ENCODE results near the gene SYNPO2. TPM values are rescaled to one million over a fixed set of nuclear protein-coding genes. Genes with fewer than 3 reads are reported as not detected.
A peak's percentile ranks its signal among the peaks of the same experiment; 100 is the strongest.
"Not testable (repeated sequence)": the region's sequence is repeated elsewhere in the genome, so short reads cannot be mapped to it uniquely, and the experiment has no call there.

The SYNPO2 gene
- total RNA-seq, 1 experiment from 2014 or later, result 0.38 TPM

GRCh38 chr4:119041951-119042560 lies 153.4 kb downstream of the SYNPO2 start:
- Histone ChIP-seq H3K4me3 (ENCODE audit: insufficient read depth, low read depth, low read length) (no peak overlapping the region), H3K36me3 (replicated peaks; ENCODE audit: control insufficient read depth, insufficient read depth, low read length) (no peaks in the 10 kb centered on the region), H3K27me3 (ENCODE audit: control insufficient read depth, insufficient read depth, low read length) (no peaks in the 10 kb centered on the region)
- peak; percentile 65 for DNase-seq

DNA sequence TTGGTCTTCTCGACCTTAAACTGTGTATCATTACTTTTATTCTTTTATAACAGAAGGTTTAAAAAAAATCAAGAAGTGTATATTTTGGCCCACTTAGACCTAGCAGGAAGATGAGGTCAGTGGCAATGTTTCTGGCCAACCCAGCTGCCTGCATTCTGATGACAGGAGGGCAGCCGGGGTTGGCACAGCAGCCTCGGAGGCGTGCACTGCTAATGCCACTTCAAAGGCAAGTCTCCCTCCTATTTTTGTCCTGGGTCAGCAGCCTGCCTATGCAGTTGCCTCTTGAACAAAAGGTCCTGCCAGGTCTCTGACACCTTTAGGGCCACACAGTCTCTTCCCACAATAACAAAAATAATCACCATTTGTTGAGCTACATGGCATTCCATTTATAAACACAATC lies 157.6 kb downstream of the SYNPO2 start:
- Histone ChIP-seq H3K27me3 (ENCODE audit: control insufficient read depth, insufficient read depth, low read length) (no peaks in the 10 kb centered on the region), H3K4me3 (ENCODE audit: insufficient read depth, low read depth, low read length) (no peak overlapping the region), H3K36me3 (replicated peaks; ENCODE audit: control insufficient read depth, insufficient read depth, low read length) (no peaks in the 10 kb centered on the region)
- DNase-seq, result no peak

GRCh38 chr4:119047059-119047458 lies 158.4 kb downstream of the SYNPO2 start:
- not testable (repeated sequence) for H3K36me3 ChIP-seq (replicated peaks; ENCODE audit: control insufficient read depth, insufficient read depth, low read length); H3K27me3 ChIP-seq (ENCODE audit: control insufficient read depth, insufficient read depth, low read length); DNase-seq; H3K4me3 ChIP-seq (ENCODE audit: insufficient read depth, low read depth, low read length)

DNA sequence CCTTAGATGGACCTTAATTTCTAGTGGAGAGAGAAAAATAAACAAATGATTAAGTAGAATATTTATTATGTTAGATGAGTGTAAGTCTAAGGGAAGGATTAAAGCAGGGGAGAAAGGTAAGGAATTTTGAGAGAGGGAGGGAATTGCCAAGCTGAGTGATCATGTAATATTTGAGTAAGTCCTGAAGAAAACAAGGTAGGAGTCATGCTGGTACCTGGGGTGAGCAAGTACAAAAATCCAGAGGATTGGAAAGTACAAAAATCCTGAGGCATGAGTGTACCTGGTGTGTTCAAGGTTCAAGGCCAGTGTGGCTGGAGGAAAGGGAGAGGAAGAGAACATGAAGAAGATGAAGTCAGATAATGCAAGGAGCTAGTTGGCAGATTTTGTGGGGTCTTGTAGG lies 159.8 kb downstream of the SYNPO2 start:
- no peak overlapping the region for H3K4me3 ChIP-seq (ENCODE audit: insufficient read depth, low read depth, low read length)
- H3K36me3 ChIP-seq (replicated peaks; ENCODE audit: control insufficient read depth, insufficient read depth, low read length), result no peaks in the 10 kb centered on the region
- H3K27me3 ChIP-seq (ENCODE audit: control insufficient read depth, insufficient read depth, low read length), result no peaks in the 10 kb centered on the region
- DNase-seq, result no peak

GRCh38 chr4:119049342-119049741 lies 160.7 kb downstream of the SYNPO2 start:
- no peak for DNase-seq
- Histone ChIP-seq H3K27me3 (ENCODE audit: control insufficient read depth, insufficient read depth, low read length) (no peaks in the 10 kb centered on the region), H3K4me3 (ENCODE audit: insufficient read depth, low read depth, low read length) (no peak overlapping the region)

DNA sequence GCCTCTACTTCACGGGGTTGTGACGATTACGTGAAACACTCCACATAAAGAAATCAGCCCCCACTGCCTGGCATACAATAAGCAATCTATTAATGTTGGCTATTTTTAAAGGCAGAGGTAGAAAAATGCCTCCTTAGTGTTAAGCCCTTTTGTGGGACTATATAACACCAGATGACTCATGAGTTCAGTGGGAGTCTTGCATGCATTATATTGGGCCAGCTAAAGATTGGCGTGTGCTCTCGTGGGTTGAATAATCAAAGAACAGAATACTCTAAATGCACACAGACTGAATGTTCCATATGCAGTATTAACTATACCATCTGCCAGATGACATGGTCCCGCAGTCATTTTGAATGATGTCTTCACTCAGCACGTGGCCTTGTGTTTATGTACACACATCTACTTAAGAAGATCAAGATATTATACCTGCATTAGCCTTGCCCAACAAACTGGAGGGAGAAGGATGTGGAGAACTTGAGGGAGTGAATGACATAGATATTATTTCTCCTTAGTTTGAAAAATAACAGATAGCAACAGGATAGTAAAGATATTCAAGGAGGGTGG lies 162.0 kb downstream of the SYNPO2 start:
- Histone ChIP-seq H3K27me3 (ENCODE audit: control insufficient read depth, insufficient read depth, low read length) (no peaks in the 10 kb centered on the region), H3K36me3 (replicated peaks; ENCODE audit: control insufficient read depth, insufficient read depth, low read length) (no peaks in the 10 kb centered on the region), H3K4me3 (ENCODE audit: insufficient read depth, low read depth, low read length) (no peak overlapping the region)
- no peak for DNase-seq

More at GRCh38 chr4:119049342-119049741, 160.7 kb downstream of the SYNPO2 start:
- no peaks in the 10 kb centered on the region for H3K36me3 ChIP-seq (replicated peaks; ENCODE audit: control insufficient read depth, insufficient read depth, low read length)

DNA sequence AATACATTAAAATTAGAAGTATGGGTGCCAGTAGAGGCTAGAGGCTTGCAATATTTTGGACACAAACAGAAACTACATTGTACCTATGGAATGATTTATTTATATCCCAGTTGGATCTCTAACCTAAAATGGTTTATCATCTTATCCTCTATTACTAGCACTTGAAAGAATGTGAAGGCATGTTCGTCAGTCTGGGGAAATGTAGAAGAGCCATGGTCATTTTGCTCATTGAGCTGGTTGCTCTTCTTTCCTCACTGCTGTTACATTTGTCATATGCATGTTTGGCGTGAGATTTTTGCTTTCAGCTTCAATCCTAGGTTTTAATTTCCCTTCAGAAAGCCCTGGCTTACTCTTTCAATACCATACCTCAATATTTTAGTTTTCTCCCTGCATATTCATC lies 164.6 kb downstream of the SYNPO2 start:
- Histone ChIP-seq H3K4me3 (ENCODE audit: insufficient read depth, low read depth, low read length) (no peak overlapping the region), H3K27me3 (ENCODE audit: control insufficient read depth, insufficient read depth, low read length) (no peaks in the 10 kb centered on the region), H3K36me3 (replicated peaks; ENCODE audit: control insufficient read depth, insufficient read depth, low read length) (no peaks in the 10 kb centered on the region)
- no peak for DNase-seq

DNA sequence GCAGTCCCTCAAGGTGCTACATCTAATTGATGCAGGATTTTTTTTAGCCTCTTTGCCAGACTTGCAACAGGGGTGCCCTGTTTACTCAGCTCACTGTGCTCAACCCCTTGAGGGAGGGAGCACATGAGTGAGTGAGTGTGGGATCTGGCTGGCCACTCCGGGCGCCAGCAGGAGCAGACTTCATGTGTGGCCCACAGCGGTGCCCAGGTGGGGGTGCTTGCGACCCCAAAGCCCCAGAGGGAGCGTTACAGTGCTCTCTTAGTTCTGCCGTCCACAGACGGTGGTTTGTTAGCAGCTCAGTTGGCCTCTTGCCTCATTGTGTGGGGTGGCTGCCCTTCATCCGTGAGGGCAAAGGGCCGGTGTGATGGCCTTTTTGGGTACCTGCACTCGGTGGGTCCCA lies 165.3 kb downstream of the SYNPO2 start:
- no peaks in the 10 kb centered on the region for H3K27me3 ChIP-seq (ENCODE audit: control insufficient read depth, insufficient read depth, low read length)
- no peaks in the 10 kb centered on the region for H3K36me3 ChIP-seq (replicated peaks; ENCODE audit: control insufficient read depth, insufficient read depth, low read length)
- no peak for DNase-seq
- no peak overlapping the region for H3K4me3 ChIP-seq (ENCODE audit: insufficient read depth, low read depth, low read length)

- Histone ChIP-seq H3K4me3 (ENCODE audit: insufficient read depth, low read depth, low read length) (no peak overlapping the region), H3K36me3 (replicated peaks; ENCODE audit: control insufficient read depth, insufficient read depth, low read length) (no peaks in the 10 kb centered on the region), H3K27me3 (ENCODE audit: control insufficient read depth, insufficient read depth, low read length) (no peaks in the 10 kb centered on the region)
- no peak for DNase-seq
Measured at GRCh38 chr4:119057417-119057816, 168.8 kb downstream of the SYNPO2 start.

- DNase-seq, result no peak
- no peaks in the 10 kb centered on the region for H3K36me3 ChIP-seq (replicated peaks; ENCODE audit: control insufficient read depth, insufficient read depth, low read length)
- no peak overlapping the region for H3K4me3 ChIP-seq (ENCODE audit: insufficient read depth, low read depth, low read length)
- H3K27me3 ChIP-seq (ENCODE audit: control insufficient read depth, insufficient read depth, low read length), result no peaks in the 10 kb centered on the region
Measured at GRCh38 chr4:119059221-119059620, 170.6 kb downstream of the SYNPO2 start.

GRCh38 chr4:119067125-119067524 lies 178.5 kb downstream of the SYNPO2 start:
- H3K36me3 ChIP-seq (replicated peaks; ENCODE audit: control insufficient read depth, insufficient read depth, low read length); DNase-seq; H3K4me3 ChIP-seq (ENCODE audit: insufficient read depth, low read depth, low read length); H3K27me3 ChIP-seq (ENCODE audit: control insufficient read depth, insufficient read depth, low read length): not testable (repeated sequence)

- H3K4me3 ChIP-seq (ENCODE audit: insufficient read depth, low read depth, low read length), result peak overlapping the region; percentile 42
- not testable (repeated sequence) for DNase-seq
Measured at GRCh38 chr4:119067670-119068360, 179.2 kb downstream of the SYNPO2 start.

DNA sequence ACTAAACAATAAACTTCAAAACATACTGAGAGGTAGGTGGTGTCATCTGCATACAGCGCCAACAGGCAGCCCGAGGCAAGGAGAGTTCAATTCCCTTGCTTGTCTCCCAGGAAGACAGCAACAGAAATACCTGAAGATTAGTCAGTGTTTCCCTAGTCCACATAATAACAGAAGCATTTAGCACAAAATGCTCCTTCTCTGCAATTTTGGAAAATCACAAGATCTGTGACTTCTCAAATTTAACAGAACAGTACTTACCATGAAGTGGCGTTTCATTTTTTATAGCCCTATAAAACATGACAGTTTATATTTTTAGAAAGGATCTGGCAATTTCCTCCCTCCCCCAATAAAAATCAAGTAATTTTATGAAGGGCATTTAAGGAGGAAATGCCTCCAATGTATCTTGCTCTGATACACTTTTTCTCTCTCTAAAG lies 179.9 kb downstream of the SYNPO2 start:
- Histone ChIP-seq H3K4me3 (ENCODE audit: insufficient read depth, low read depth, low read length) (no peak overlapping the region), H3K27me3 (ENCODE audit: control insufficient read depth, insufficient read depth, low read length) (no peaks in the 10 kb centered on the region), H3K36me3 (replicated peaks; ENCODE audit: control insufficient read depth, insufficient read depth, low read length) (no peaks in the 10 kb centered on the region)
- no peak for DNase-seq

More at GRCh38 chr4:119067670-119068360, 179.2 kb downstream of the SYNPO2 start:
- H3K27me3 ChIP-seq (ENCODE audit: control insufficient read depth, insufficient read depth, low read length); H3K36me3 ChIP-seq (replicated peaks; ENCODE audit: control insufficient read depth, insufficient read depth, low read length): not testable (repeated sequence)

DNA sequence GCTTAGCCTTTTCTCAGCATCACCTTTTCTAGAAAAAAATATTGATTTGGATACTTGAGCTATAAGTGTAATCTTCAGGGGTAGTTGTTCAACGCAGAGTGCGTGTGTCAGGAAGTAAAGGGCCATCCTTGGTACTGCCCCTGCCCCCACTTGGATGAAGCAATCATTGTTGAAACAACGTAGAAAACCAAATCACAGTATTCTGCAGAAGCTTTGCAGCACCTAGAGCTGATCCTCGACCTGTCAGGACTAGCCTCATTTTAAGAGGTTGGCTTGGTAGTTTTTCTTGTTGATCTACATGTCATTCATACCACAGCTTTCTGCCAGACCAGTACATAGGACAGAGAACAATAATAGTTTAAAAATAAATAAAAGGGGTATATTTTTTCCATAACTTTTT lies 181.6 kb downstream of the SYNPO2 start:
- no peaks in the 10 kb centered on the region for H3K36me3 ChIP-seq (replicated peaks; ENCODE audit: control insufficient read depth, insufficient read depth, low read length)
- H3K4me3 ChIP-seq (ENCODE audit: insufficient read depth, low read depth, low read length), result no peak overlapping the region
- no peaks in the 10 kb centered on the region for H3K27me3 ChIP-seq (ENCODE audit: control insufficient read depth, insufficient read depth, low read length)
- no peak for DNase-seq

Measured in H7 (cell line).